HepG2 (cell line): ENCODE results near the gene AP3D1. TPM values are rescaled to one million over a fixed set of nuclear protein-coding genes. Genes with fewer than 3 reads are reported as not detected.
"Not testable (repeated sequence)": the region's sequence is repeated elsewhere in the genome, so short reads cannot be mapped to it uniquely, and the experiment has no call there.

ENCODE experiments used
- ATAC-seq: fragments of 200-7000 bp; cut with Tn5 transposase; 3 replicates; pipeline ENCODE4 v1.9.1; 2020; ENCODE audit warnings: mild to moderate bottlenecking, moderate library complexity
- BruUV-seq: library from RNA; stranded (reverse); fragments of 400-500 nt; replicated peaks from 2 replicates; lab custom pipeline; 2021; lab: Mats Ljungman, UMichigan
- CTCF ChIA-PET: fragments of 300-600 bp; formaldehyde crosslinking; extraction: SDS; loops from one replicate; lab custom pipeline; 2021; ENCODE audit warnings: low total read pairs, inconsistent platforms, low intra/inter-chr PET ratio; lab: Yijun Ruan, JAX
- POLR2A ChIA-PET: fragments of 350-600 bp; sonication (Branson Sonifier 250); formaldehyde crosslinking; loops from one replicate; lab custom pipeline; 2020; ENCODE audit warnings: antibody characterized with exemption, inconsistent platforms; lab: Yijun Ruan, JAX
- DNase-seq: peaks from one replicate; pipeline ENCODE4 v3.0.0-alpha.2; 2015; ENCODE audit warnings: low spot score
- FAIRE-seq: peaks from 3 replicates; lab custom pipeline; 2011; peaks lifted over from hg19 to GRCh38; lab: Jason Lieb, UNC
- H2AFZ ChIP-seq: one replicate; pipeline ENCODE4 v1.6.1; 2011; ENCODE audit warnings: low read length, inconsistent platforms
- H3K27ac ChIP-seq: fragments of 300-600 bp; 3 replicates; pipeline ENCODE4 v1.8.0; 2011; ENCODE audit warnings: mixed run types, mild to moderate bottlenecking, mixed read lengths, low read length, inconsistent platforms; ENCODE audit not compliant: insufficient read depth; ENCODE audit errors: extremely low read length
- H3K27me3 ChIP-seq, 2 experiments: fragments of 200-600 bp in 1 of 2; 2 replicates in 1 of 2; 3 replicates in 1 of 2; pipeline versions ENCODE4 v1.6.0 to v1.8.0; 2011; ENCODE audit warnings: low read length in 2 of 2, mild to moderate bottlenecking in 2 of 2, moderate library complexity in 2 of 2, inconsistent platforms in 1 of 2; ENCODE audit not compliant: insufficient read depth in 2 of 2, control insufficient read depth in 1 of 2
- H3K36me3 ChIP-seq, 2 experiments: fragments of 200-600 bp in 1 of 2; replicated peaks in 1 of 2; 2 replicates in 1 of 2; 3 replicates in 1 of 2; pipeline versions ENCODE4 v1.5.1 to v1.8.0; 2011; ENCODE audit warnings: low read length in 2 of 2, inconsistent platforms in 1 of 2; ENCODE audit not compliant: insufficient read depth in 2 of 2, control insufficient read depth in 1 of 2
- H3K4me1 ChIP-seq: 2 replicates; pipeline ENCODE4 v1.5.1; 2012; ENCODE audit warnings: low read length, inconsistent platforms; ENCODE audit not compliant: insufficient read depth
- H3K4me2 ChIP-seq: 2 replicates; pipeline ENCODE4 v1.6.0; 2011; ENCODE audit warnings: low read depth, low read length, inconsistent platforms
- H3K4me3 ChIP-seq, 3 experiments: fragments of 200-600 bp in 1 of 3; sonication (generic), shearing (Covaris generic) in 1 of 3; replicated peaks in 1 of 3; 2 replicates each; pipeline ENCODE4 v1.5.1; 2011 to 2016; ENCODE audit warnings: low read length in 3 of 3, inconsistent platforms in 2 of 3, low read depth in 2 of 3, mild to moderate bottlenecking in 2 of 3, control low read depth in 1 of 3, mixed read lengths in 1 of 3; ENCODE audit not compliant: insufficient read depth in 1 of 3
- H3K79me2 ChIP-seq: one replicate; pipeline ENCODE4 v1.6.1; 2011; ENCODE audit warnings: low read length, inconsistent platforms; ENCODE audit not compliant: insufficient read depth
- H3K9ac ChIP-seq: 2 replicates; pipeline ENCODE4 v1.6.0; 2011; ENCODE audit warnings: mild to moderate bottlenecking, low read depth, low read length, inconsistent platforms; ENCODE audit not compliant: insufficient read depth
- H3K9me3 ChIP-seq: 2 replicates; pipeline ENCODE4 v1.5.1; 2012; ENCODE audit warnings: mild to moderate bottlenecking, low read length
- H4K20me1 ChIP-seq: 2 replicates; pipeline ENCODE4 v1.6.0; 2011; ENCODE audit warnings: inconsistent platforms, mild to moderate bottlenecking, low read length, moderate library complexity; ENCODE audit not compliant: insufficient read depth
- CHD2 ChIP-seq: IDR thresholded peaks from 2 replicates; pipeline ENCODE4 v1.6.1; 2011; ENCODE audit warnings: low read depth, low read length, improper control_type of control experiment
- KDM5B ChIP-seq: sonication (generic); formaldehyde crosslinking; IDR thresholded peaks from 2 replicates; pipeline ENCODE4 v1.4.0; 2020; ENCODE audit warnings: missing genetic modification reagents, mild to moderate bottlenecking, borderline replicate concordance
- MLX ChIP-seq: IDR thresholded peaks from 2 replicates; pipeline ENCODE4 v1.6.1; 2016
- PHB2 ChIP-seq: fragments of 450-650 bp; IDR thresholded peaks from 2 replicates; pipeline ENCODE4 v1.6.1; 2018; ENCODE audit not compliant: partially characterized antibody
- SIN3B ChIP-seq: fragments of 150-350 bp; IDR thresholded peaks from 2 replicates; pipeline ENCODE4 v1.6.1; 2014; ENCODE audit warnings: low read length
- SMAD3 ChIP-seq: sonication (generic); formaldehyde crosslinking; IDR thresholded peaks from 2 replicates; pipeline ENCODE4 v1.4.0; 2020; ENCODE audit warnings: missing genetic modification reagents
- SP140L ChIP-seq: sonication (generic); formaldehyde crosslinking; IDR thresholded peaks from 2 replicates; pipeline ENCODE4 v1.4.0; 2020; ENCODE audit warnings: missing genetic modification reagents, borderline replicate concordance
- THRA ChIP-seq: sonication (generic); formaldehyde crosslinking; IDR thresholded peaks from 2 replicates; pipeline ENCODE4 v1.4.0; 2020; ENCODE audit warnings: missing genetic modification reagents, borderline replicate concordance
- ZBTB21 ChIP-seq: sonication (generic); formaldehyde crosslinking; IDR thresholded peaks from 2 replicates; pipeline ENCODE4 v1.4.0; 2020; ENCODE audit warnings: missing genetic modification reagents
- ZBTB3 ChIP-seq: sonication (generic); formaldehyde crosslinking; IDR thresholded peaks from 2 replicates; pipeline ENCODE4 v1.4.0; 2020; ENCODE audit warnings: low read depth, mild to moderate bottlenecking, moderate library complexity, missing genetic modification reagents, borderline replicate concordance
- ZC3H4 ChIP-seq: sonication (generic); formaldehyde crosslinking; IDR thresholded peaks from 2 replicates; pipeline ENCODE4 v1.4.0; 2020; ENCODE audit warnings: missing genetic modification reagents, borderline replicate concordance
- ZNF143 ChIP-seq: sonication (generic); formaldehyde crosslinking; IDR thresholded peaks from 2 replicates; pipeline ENCODE4 v1.4.0; 2020; ENCODE audit warnings: missing genetic modification reagents
- ZNF282 ChIP-seq: fragments of 450-650 bp; IDR thresholded peaks from 2 replicates; pipeline ENCODE4 v1.6.1; 2018; ENCODE audit not compliant: partially characterized antibody
- ZNF589 ChIP-seq: sonication (generic); formaldehyde crosslinking; conservative IDR thresholded peaks from 2 replicates; pipeline ENCODE4 v1.8.0; 2022; ENCODE audit warnings: mild to moderate bottlenecking, moderate library complexity, missing genetic modification reagents
- ZSCAN12 ChIP-seq: sonication (generic); formaldehyde crosslinking; IDR thresholded peaks from 2 replicates; pipeline ENCODE4 v1.9.0; 2021; ENCODE audit warnings: mild to moderate bottlenecking, missing genetic modification reagents
- WGBS: methylation state at CpG from one replicate; pipeline ENCODE4 v1.1.6; 2017; ENCODE audit warnings: low lambda C conversion rate; 5-methylcytosine and 5-hydroxymethylcytosine counted together
- in situ Hi-C: cut with HindIII; loops from 2 replicates; pipeline ENCODE4 v1.10.0; 2017; ENCODE audit warnings: low pct_unique_long_range_greater_than_20kb; ENCODE audit not compliant: extremely low pct_ligation_motif_present
- intact Hi-C: fragments of 100-400 bp; cut with micrococcal nuclease; formaldehyde crosslinking; loops from one replicate; pipeline ENCODE4 v1.10.0; 2022; ENCODE audit not compliant: unreplicated experiment
- polyA plus RNA-seq, 8 experiments: library from polyadenylated mRNA; depleted of rRNA in 3 of 8; stranded (reverse) in 7 of 8; unstranded in 1 of 8; fragments of >200 nt; fragmentation: Illumina TruSeq in 4 of 8; extraction: Trizol in 4 of 8; gene quantifications; 2 replicates each; pipeline versions ENCODE4 v1.2.1 to v1.2.3, GENCODE V29; 2011 to 2016; ENCODE audit warnings: low read depth in 4 of 8, missing spikeins in 1 of 8, mixed read lengths in 1 of 8; ENCODE audit not compliant: insufficient read depth in 1 of 8
- total RNA-seq, 5 experiments: library from RNA; depleted of rRNA; stranded (reverse); fragments of >200 nt; fragmentation: Illumina TruSeq; extraction: Trizol; gene quantifications; 2 replicates each; pipeline ENCODE4 v1.2.3, GENCODE V29; 2016; ENCODE audit warnings: low read depth in 1 of 5

Gene AP3D1
- total and polyA plus RNA-seq, 2 of the 13 experiments (the other 11 are each of a cell fraction or from before 2014, with no cell fraction given): 68.0 to 82.6 TPM

- DNase-seq: no peak
- ChIA-PET CTCF (no interaction called here), POLR2A (no interaction called here)
- in situ Hi-C loops (no loop called here), intact Hi-C loops (no loop called here)
- Histone ChIP-seq H2AFZ (no peak overlapping the region), H4K20me1 (no peaks in the 10 kb centered on the region), H3K27ac (no peak overlapping the region), H3K4me1 (no peaks in the 10 kb centered on the region), H3K4me2 (no peak overlapping the region), H3K9me3 (no peaks in the 10 kb centered on the region), H3K4me3 (no peak overlapping the region), H3K79me2 (no peaks in the 10 kb centered on the region), H3K36me3 (peaks cover 31 to 55% of the 10 kb centered on the region in 2 experiments; a peak in 4 of 5 replicates), H3K9ac (no peak overlapping the region), H3K27me3 (no peaks in the 10 kb centered on the region)
- no TSS peak for BruUV-seq
- TF ChIP-seq ZC3H4: no peak
- no peak for TF ChIP-seq THRA
- no peak for TF ChIP-seq PHB2
- no peak for TF ChIP-seq ZNF282
- TF ChIP-seq SMAD3: no peak
- TF ChIP-seq CHD2: no peak
- TF ChIP-seq SIN3B: no peak
- TF ChIP-seq KDM5B (CRISPR knock-in tag): no peak
- no peak for TF ChIP-seq SP140L (CRISPR knock-in tag)
- TF ChIP-seq ZBTB3 (CRISPR knock-in tag): no peak
- no peak for TF ChIP-seq MLX (CRISPR knock-in tag)
- no peak for TF ChIP-seq ZNF589 (CRISPR knock-in tag)
- no peak for TF ChIP-seq ZBTB21 (CRISPR knock-in tag)
- TF ChIP-seq ZNF143 (CRISPR knock-in tag): no peak
- no peak for TF ChIP-seq ZSCAN12 (CRISPR knock-in tag)
- WGBS: 98% methylated on average over 13 of the region's 21 CpGs
- no peak for ATAC-seq
- no peak for FAIRE-seq
Measured at GRCh38 chr19:2129022-2129421, 22.3 kb downstream of the AP3D1 start.

GRCh38 chr19:2128252-2128651 lies 23.1 kb downstream of the AP3D1 start:
- H3K9ac ChIP-seq, ATAC-seq, H3K79me2 ChIP-seq, H4K20me1 ChIP-seq, CTCF ChIA-PET, H2AFZ ChIP-seq, H3K27ac ChIP-seq, BruUV-seq, H3K4me1 ChIP-seq, POLR2A ChIA-PET, intact Hi-C loops, H3K4me2 ChIP-seq, DNase-seq, H3K4me3 ChIP-seq, FAIRE-seq, H3K27me3 ChIP-seq, H3K9me3 ChIP-seq, in situ Hi-C loops: not testable (repeated sequence)
- WGBS: 95% methylated on average over 21 of the region's 34 CpGs
- H3K36me3 ChIP-seq: peaks cover 31 to 61% of the 10 kb centered on the region in 2 experiments; a peak in 4 of 5 replicates
